CD4-positive, alpha-beta T cell treated with Interleukin-1 beta for 1 hour (primary cell): Measurements from ENCODE around the gene CLBA1.
"Not testable (repeated sequence)": the region's sequence is repeated elsewhere in the genome, so short reads cannot be mapped to it uniquely, and the experiment has no call there.

Source experiments
- DNase-seq, 2 donors: peaks; one replicate each; pipeline ENCODE4 v3.0.0-alpha.2; 2020 to 2022

The CLBA1 gene

GRCh38 chr14:104947881-104948735, 37.5 kb upstream of the CLBA1 start:
- DNase-seq: not testable (repeated sequence)

GRCh38 chr14:104948736-104949031, 36.9 kb upstream of the CLBA1 start:
- DNase-seq: no peak

GRCh38 chr14:104949406-104949955, 36.1 kb upstream of the CLBA1 start:
- DNase-seq: not testable (repeated sequence)

GRCh38 chr14:104950021-104950420, 35.6 kb upstream of the CLBA1 start:
- no peak for DNase-seq

GRCh38 chr14:104950701-104951100, 34.9 kb upstream of the CLBA1 start:
- DNase-seq: not testable (repeated sequence)

- not testable (repeated sequence) for DNase-seq
Observed at GRCh38 chr14:104951863-104952657, 33.5 kb upstream of the CLBA1 start.

- no peak for DNase-seq
Observed at GRCh38 chr14:104953097-104953496, 32.5 kb upstream of the CLBA1 start.

- no peak for DNase-seq
Observed at GRCh38 chr14:104953896-104954656, 31.5 kb upstream of the CLBA1 start.

- DNase-seq: no peak
Observed at GRCh38 chr14:104954746-104955395, 30.7 kb upstream of the CLBA1 start.

- no peak for DNase-seq
Observed at GRCh38 chr14:104955396-104955770, 30.2 kb upstream of the CLBA1 start.

GRCh38 chr14:104956290-104956890, 29.2 kb upstream of the CLBA1 start:
- DNase-seq: no peak

- no peak for DNase-seq
Observed at GRCh38 chr14:104957146-104958113, 28.2 kb upstream of the CLBA1 start.

- no peak for DNase-seq
Observed at GRCh38 chr14:104964546-104964945, 21.0 kb upstream of the CLBA1 start.

GRCh38 chr14:104965561-104966231, 19.9 kb upstream of the CLBA1 start:
- no peak for DNase-seq

GRCh38 chr14:104966261-104966865, 19.2 kb upstream of the CLBA1 start:
- DNase-seq: no peak

GRCh38 chr14:104966981-104967385, 18.6 kb upstream of the CLBA1 start:
- no peak for DNase-seq

- no peak for DNase-seq
Observed at GRCh38 chr14:104967386-104968152, 18.0 kb upstream of the CLBA1 start.

- no peak for DNase-seq
Observed at GRCh38 chr14:104968153-104968527, 17.4 kb upstream of the CLBA1 start.
